ENCODE data around the gene NDUFC2. TPM values are rescaled to one million over a fixed set of nuclear protein-coding genes. Genes with fewer than 3 reads are reported as not detected.

Gene NDUFC2
- total and polyA plus RNA-seq, 2 of the 13 experiments (the other 11 are each of a cell fraction or from before 2014, with no cell fraction given): 256 to 363 TPM

GRCh38 chr11:78061088-78061920 lies 18.4 kb downstream of the NDUFC2 start (continued):
- TF ChIP-seq, protein P1, sequence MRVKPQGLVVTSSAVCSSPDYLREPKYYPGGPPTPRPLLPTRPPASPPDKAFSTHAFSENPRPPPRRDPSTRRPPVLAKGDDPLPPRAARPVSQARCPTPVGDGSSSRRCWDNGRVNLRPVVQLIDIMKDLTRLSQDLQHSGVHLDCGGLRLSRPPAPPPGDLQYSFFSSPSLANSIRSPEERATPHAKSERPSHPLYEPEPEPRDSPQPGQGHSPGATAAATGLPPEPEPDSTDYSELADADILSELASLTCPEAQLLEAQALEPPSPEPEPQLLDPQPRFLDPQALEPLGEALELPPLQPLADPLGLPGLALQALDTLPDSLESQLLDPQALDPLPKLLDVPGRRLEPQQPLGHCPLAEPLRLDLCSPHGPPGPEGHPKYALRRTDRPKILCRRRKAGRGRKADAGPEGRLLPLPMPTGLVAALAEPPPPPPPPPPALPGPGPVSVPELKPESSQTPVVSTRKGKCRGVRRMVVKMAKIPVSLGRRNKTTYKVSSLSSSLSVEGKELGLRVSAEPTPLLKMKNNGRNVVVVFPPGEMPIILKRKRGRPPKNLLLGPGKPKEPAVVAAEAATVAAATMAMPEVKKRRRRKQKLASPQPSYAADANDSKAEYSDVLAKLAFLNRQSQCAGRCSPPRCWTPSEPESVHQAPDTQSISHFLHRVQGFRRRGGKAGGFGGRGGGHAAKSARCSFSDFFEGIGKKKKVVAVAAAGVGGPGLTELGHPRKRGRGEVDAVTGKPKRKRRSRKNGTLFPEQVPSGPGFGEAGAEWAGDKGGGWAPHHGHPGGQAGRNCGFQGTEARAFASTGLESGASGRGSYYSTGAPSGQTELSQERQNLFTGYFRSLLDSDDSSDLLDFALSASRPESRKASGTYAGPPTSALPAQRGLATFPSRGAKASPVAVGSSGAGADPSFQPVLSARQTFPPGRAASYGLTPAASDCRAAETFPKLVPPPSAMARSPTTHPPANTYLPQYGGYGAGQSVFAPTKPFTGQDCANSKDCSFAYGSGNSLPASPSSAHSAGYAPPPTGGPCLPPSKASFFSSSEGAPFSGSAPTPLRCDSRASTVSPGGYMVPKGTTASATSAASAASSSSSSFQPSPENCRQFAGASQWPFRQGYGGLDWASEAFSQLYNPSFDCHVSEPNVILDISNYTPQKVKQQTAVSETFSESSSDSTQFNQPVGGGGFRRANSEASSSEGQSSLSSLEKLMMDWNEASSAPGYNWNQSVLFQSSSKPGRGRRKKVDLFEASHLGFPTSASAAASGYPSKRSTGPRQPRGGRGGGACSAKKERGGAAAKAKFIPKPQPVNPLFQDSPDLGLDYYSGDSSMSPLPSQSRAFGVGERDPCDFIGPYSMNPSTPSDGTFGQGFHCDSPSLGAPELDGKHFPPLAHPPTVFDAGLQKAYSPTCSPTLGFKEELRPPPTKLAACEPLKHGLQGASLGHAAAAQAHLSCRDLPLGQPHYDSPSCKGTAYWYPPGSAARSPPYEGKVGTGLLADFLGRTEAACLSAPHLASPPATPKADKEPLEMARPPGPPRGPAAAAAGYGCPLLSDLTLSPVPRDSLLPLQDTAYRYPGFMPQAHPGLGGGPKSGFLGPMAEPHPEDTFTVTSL (CRISPR knock-in tag; IDR thresholded peaks at IDR 0.05; ENCODE audit: borderline replicate concordance): no peak
- no peak for TF ChIP-seq SKI (IDR thresholded peaks at IDR 0.05; ENCODE audit: partially characterized antibody)
- TF ChIP-seq FOXC1 (CRISPR knock-in tag; IDR thresholded peaks at IDR 0.05; ENCODE audit: borderline replicate concordance): no peak
- no peak for TF ChIP-seq RFXANK (CRISPR knock-in tag; IDR thresholded peaks at IDR 0.05)
- no peak for TF ChIP-seq ZNF230 (CRISPR knock-in tag; IDR thresholded peaks at IDR 0.05)
- TF ChIP-seq ZSCAN12 (CRISPR knock-in tag; IDR thresholded peaks at IDR 0.05): no peak
- TF ChIP-seq RBFOX2 (IDR thresholded peaks at IDR 0.05; ENCODE audit: low read depth, low read length): no peak
- TF ChIP-seq, protein P2, sequence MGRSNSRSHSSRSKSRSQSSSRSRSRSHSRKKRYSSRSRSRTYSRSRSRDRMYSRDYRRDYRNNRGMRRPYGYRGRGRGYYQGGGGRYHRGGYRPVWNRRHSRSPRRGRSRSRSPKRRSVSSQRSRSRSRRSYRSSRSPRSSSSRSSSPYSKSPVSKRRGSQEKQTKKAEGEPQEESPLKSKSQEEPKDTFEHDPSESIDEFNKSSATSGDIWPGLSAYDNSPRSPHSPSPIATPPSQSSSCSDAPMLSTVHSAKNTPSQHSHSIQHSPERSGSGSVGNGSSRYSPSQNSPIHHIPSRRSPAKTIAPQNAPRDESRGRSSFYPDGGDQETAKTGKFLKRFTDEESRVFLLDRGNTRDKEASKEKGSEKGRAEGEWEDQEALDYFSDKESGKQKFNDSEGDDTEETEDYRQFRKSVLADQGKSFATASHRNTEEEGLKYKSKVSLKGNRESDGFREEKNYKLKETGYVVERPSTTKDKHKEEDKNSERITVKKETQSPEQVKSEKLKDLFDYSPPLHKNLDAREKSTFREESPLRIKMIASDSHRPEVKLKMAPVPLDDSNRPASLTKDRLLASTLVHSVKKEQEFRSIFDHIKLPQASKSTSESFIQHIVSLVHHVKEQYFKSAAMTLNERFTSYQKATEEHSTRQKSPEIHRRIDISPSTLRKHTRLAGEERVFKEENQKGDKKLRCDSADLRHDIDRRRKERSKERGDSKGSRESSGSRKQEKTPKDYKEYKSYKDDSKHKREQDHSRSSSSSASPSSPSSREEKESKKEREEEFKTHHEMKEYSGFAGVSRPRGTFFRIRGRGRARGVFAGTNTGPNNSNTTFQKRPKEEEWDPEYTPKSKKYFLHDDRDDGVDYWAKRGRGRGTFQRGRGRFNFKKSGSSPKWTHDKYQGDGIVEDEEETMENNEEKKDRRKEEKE (IDR thresholded peaks at IDR 0.05): no peak
- TF ChIP-seq NCOA1 (CRISPR knock-in tag; IDR thresholded peaks at IDR 0.05): no peak
- no peak for TF ChIP-seq CREB1 (IDR thresholded peaks at IDR 0.05)
- TF ChIP-seq CREB1 (CRISPR knock-in tag; IDR thresholded peaks at IDR 0.05): no peak
- TF ChIP-seq EP300 (IDR thresholded peaks at IDR 0.05; ENCODE audit: low read depth in 2 of 2, low read length in 2 of 2): peak in 1 of 2 experiments; percentile 28; a peak in 1 of 4 replicates
- TF ChIP-seq EP300 (CRISPR knock-in tag; IDR thresholded peaks at IDR 0.05; ENCODE audit: borderline replicate concordance): no peak; the same call in 1 of the 2 replicates
- TF ChIP-seq RELA (CRISPR knock-in tag; IDR thresholded peaks at IDR 0.05): no peak
- peak; percentile 51; the same call in 1 of the 2 replicates for TF ChIP-seq HOXA3 (CRISPR knock-in tag; IDR thresholded peaks at IDR 0.05)
- no peak; the same call in 1 of the 2 replicates for TF ChIP-seq FOXK1 (CRISPR knock-in tag; IDR thresholded peaks at IDR 0.05; ENCODE audit: borderline replicate concordance, low read depth)
- no peak for TF ChIP-seq NFIC (IDR thresholded peaks at IDR 0.05; ENCODE audit: low read length)
- no peak for TF ChIP-seq ZNF274 (CRISPR knock-in tag; IDR thresholded peaks at IDR 0.05)
- peak; percentile 37; the same call in 1 of the 2 replicates for TF ChIP-seq EHMT2 (IDR thresholded peaks at IDR 0.05; ENCODE audit: borderline replicate concordance, low read depth, low read length)
- TF ChIP-seq BATF2 (CRISPR knock-in tag; IDR thresholded peaks at IDR 0.05): no peak
